NCI-H1436 treated with DMSO at 0.1 percent for 48 hours (cell line): ENCODE data around the gene OR6A2.

Experiments
- DNase-seq: peaks from one replicate; lab custom pipeline; 2025; lab: John Stamatoyannopoulos, UW

OR6A2 gene

GRCh38 chr11:6755953-6756347 lies 43.5 kb downstream of the OR6A2 start:
- DNase-seq, result no peak

- DNase-seq, result no peak
Measured at GRCh38 chr11:6755303-6755952, 44.1 kb downstream of the OR6A2 start.

GRCh38 chr11:6747097-6747668 lies 52.3 kb downstream of the OR6A2 start:
- no peak for DNase-seq

GRCh38 chr11:6746626-6747025 lies 52.9 kb downstream of the OR6A2 start:
- DNase-seq, result no peak

DNA sequence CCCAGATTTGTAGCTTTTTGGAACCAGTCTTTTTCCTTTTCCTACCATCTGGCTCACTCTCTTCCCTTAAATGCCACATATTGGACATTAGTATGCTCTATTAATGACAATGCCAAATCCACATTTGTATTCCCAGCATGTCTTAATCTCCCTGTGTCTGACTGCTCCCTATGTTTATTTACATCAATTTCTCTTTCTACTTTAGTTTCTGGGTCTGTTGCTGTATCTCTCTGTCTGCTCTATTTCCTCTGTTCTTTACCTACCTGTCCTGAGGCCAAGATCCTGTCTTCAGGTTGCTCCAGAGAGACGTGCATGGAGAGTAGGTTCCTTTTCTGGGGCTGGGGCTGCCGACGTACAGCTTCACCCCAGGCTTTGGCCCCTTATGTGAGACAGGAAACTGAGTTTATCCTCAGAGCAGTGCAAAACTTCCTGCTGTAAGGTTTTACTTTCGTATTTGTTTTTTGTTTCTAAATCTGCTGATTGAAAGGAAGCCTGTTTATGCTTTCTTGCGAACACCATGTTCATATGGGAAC lies 53.3 kb downstream of the OR6A2 start:
- DNase-seq, result no peak

DNA sequence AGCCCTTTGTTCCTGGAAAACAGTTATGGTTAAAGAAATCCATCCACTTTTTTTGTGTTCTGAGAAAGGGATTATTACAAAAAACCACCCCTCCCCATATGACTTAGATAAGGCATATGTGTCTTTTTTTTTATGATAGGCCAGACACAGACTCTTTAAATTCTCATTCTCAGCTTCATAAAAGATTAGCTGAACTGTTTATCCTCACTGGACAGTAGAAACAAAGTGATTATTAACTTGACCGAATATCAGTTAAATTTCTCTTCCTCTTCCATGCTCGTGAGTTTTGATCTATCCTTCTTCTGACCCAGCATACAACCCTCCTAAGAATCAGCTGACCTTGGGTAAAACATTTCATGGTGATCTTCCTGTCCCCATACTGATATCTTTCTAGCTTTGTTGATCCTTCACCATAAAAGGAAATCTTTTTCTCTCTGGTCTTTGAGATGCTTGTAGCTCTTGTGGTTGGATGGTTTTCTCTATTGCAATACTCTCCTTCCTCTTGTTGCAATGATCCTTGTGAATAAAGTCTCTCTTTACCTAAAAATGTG lies 53.9 kb downstream of the OR6A2 start:
- DNase-seq, result no peak

DNA sequence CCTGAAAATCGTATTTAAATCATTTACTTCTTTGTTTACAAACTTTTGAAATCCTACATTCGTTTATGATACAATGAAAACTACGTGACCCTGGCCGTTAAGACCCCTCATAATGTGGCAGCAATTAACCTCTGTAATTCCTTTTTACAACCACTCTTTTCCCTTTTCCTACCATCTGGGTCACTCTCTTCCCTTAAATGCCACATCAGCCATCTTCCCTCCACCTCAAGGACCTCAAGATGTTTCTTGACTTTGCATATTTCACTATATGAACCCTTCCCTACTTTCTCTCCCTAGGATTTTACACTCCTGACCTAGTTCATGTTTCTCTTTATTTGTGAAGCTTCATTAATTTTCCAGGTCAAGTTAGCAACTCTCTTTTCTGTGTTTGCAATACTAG lies 54.5 kb downstream of the OR6A2 start:
- no peak for DNase-seq

GRCh38 chr11:6742260-6742659 lies 57.2 kb downstream of the OR6A2 start:
- no peak for DNase-seq
